HG03520 (cell line): ENCODE data around the gene NNAT.
"Not testable (repeated sequence)": the region's sequence is repeated elsewhere in the genome, so short reads cannot be mapped to it uniquely, and the experiment has no call there.

Source experiments
- ATAC-seq: cut with Tn5 transposase; IDR thresholded peaks from one replicate; pipeline ENCODE4 v1.9.1; 2021; ENCODE audit warnings: mild to moderate bottlenecking, moderate library complexity; ENCODE audit not compliant: unreplicated experiment

Gene NNAT

DNA sequence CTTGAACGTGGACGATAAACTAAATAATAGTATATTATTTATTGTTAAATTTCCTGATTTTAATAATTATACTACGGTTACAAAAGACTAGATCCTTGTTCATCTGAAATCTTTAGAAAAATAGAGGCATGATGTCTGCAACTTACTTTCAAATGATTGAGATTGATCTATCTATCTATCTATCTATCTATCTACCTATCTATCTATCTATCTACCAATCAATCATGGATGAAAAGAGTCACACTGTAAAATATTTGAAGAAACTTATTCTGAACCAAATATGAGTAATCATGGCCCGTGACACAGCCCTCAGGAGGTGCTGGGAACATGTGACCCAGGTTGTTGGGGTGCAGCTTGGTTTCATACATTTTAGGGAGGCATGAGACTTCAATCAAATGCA lies 18.4 kb downstream of the NNAT start:
- ATAC-seq, result no peak

DNA sequence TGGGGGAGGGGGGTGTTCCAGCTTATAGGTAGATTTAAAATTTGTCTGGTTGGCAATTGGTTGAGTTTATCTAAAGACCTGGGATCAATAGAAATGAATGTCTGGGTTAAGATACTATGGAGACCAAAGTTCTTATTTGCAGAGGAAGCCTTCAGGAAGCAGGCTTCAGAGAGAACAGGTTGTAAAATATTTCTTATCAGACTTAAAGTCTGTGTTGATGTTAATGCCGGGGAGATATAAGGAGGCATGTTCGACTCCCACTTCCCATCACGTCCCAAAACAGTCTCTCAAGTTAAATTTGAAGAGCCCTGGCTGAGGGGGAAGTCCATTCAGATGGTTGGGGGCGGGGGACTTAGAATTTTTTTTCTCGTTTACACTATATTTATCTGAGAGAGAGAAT lies 19.0 kb downstream of the NNAT start:
- no peak for ATAC-seq

DNA sequence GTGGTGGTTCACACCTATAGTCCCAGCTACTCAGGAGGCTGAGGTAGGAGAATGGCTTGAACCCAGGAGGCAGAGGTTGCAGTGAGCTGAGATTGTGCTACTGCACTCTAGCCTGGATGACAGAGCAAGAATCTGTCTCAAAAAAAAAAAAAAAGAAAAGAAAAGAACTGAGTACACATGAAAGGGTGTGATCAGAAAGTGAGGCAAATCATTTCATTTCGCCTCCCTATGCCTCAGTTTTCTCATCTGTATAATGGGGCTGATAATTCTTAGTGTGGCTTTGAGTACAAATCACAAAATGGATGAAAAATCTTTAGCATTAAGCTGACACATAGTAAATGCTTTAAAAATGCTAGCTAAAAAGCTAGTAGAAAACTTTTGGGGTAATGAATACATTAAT lies 19.8 kb downstream of the NNAT start:
- ATAC-seq, result not testable (repeated sequence)

DNA sequence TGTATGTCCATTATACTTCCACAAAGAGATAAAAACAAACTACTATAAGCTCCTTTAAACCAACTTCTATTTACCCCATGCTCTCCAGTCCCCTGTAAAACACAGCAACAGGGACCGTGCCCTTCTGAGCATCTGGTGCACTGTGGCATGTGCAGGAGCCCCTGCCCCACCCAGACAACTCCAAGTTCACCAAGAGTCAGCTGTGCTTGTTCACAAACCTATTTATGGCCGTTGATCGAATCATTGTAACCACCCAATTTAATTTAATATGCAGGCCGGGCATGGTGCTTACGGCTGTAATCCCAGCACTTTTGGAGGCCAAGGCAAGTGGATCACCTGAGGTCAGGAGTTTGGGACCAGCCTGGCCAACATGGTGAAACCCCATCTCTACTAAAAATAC lies 20.3 kb downstream of the NNAT start:
- no peak for ATAC-seq

DNA sequence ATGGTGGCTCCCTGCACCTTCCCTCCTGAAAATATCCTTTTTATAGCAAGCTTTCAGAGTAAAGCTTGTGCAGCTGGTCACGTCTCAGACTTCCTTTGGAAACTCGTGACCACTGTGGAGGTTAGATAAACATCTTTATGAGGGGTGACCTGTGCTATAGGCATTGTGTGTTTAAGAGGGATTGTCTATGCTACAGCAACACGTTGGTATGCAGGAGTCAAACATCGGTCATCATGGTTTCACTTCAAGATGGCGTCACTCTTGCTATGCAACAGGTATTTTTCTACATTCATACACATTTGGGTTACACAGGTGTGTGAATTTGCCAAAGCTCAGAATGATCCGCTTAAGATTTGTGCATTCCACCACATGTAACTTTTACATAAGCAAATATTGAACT lies 21.2 kb downstream of the NNAT start:
- no peak for ATAC-seq

DNA sequence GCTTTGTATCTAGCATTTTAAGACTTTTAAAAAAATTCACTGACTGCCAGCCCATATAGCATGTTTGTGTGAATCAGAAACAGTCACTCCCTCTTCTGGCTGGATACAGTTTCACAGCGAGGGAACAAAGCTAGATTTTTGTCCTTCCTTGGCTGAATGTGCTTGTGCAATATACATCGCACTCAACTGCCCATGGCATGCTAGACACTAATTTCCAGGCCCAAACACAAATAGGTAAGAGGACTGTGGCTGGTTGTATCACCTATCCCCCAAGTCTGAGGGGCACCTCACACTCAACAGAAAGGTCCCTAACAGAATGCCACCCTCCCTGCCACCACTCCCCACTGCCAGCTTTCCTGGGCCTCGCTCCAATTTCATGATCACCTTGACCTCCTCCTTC lies 22.8 kb downstream of the NNAT start:
- no peak for ATAC-seq

DNA sequence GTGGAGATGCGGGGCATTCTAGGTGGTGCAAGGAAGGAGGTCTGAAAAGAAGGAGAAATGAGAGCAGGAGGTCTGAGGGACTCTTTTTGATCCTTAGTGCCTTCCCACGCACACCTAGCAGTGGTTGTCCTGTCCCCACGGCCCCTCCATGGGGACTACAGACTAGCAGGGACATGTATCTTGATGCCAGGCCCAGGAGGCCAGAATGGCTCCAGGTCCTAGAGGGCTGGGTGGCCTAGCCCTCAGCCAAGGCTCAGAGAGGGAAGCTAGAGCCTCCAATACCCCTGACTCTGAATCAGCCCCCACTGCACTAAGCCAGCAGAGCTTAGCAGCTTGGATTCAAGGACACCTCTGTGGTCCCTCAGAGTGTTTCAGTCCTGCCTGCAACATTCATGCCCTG lies 23.3 kb downstream of the NNAT start:
- ATAC-seq, result no peak

DNA sequence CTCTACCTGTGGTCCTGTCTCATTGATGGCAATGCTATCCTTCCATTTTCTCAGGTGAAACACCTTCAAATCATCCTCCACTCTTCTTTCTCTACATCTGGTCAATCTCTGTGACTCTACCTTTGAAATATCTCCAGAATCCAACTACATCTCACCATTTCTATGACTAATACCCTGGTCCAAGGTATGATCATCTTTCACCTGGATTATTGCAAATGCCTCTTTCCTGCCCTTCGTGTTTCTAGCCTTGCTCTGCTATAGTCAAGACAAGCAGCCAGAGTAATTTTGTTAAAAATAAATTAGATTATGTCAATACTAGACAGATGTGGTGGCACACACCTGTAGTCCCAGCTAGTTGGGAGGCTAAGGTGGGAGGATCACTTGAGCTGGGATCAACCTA lies 24.5 kb downstream of the NNAT start:
- ATAC-seq, result no peak

DNA sequence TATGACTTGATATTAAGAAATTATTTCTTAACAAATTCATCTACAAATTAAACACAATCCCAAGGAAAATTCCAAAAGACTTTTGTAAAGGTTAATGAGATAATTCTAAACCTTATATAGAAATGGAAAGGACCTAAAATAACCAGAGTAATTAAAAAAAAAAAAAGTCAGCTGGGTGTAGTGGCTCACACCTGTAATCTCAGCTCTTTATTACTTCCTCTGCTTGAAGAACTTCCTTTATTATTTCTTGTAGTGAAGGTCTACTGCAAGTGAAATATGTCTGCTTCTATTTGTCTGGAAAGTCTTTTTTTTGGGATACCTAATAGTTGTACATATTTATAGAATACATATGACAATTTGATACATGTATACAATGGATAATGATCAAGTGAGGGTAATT lies 26.9 kb downstream of the NNAT start:
- ATAC-seq, result no peak

DNA sequence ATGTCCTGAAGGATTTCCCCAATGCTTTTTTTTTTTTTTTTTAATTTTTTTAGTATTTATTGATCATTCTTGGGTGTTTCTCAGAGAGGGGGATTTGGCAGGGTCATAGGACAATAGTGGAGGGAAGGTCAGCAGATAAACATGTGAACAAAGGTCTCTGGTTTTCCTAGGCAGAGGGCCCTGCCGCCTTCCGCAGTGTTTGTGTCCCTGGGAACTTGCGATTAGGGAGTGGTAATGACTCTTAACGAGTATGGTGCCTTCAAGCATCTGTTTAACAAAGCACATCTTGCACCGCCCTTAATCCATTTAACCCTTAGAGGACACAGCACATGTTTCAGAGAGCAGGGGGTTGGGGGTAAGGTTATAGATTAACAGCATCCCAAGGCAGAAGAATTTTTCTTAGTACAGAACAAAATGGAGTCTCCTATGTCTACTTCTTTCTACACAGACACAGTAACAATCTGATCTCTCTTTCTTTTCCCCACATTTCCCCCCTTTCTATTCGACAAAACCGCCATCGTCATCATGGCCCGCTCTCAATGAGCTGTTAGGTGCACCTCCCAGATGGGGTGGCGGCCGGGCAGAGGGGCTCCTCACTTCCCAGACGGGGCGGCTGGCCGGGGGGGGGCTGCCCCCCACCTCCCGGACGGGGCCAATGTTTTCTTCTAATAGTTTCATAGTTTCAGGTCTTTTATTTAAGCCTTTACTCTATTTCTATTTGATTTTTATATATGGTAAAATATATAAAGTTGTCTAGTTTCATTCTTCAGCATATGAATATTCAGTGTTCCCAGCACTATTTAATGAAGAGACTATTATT lies 29.3 kb downstream of the NNAT start:
- ATAC-seq, result not testable (repeated sequence)

DNA sequence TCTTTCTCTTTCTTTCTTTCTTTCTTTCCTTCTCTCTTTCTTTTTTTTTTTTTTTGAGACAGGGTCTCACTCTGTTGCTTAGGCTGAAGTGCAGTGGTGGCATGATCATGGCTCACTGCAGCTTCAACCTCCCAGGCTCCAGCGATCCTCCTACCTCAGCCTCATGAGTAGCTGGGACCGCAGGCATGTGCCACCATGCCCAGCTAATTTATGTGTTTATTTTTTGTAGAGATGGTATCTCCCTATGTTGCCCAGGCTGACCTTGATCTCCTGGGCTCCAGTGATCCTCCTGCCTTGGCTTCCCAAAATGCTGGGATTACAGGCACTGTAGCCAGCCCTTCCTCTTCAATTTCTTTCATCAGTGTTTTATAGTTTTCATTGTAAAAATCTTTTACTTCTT lies 30.6 kb downstream of the NNAT start:
- not testable (repeated sequence) for ATAC-seq

DNA sequence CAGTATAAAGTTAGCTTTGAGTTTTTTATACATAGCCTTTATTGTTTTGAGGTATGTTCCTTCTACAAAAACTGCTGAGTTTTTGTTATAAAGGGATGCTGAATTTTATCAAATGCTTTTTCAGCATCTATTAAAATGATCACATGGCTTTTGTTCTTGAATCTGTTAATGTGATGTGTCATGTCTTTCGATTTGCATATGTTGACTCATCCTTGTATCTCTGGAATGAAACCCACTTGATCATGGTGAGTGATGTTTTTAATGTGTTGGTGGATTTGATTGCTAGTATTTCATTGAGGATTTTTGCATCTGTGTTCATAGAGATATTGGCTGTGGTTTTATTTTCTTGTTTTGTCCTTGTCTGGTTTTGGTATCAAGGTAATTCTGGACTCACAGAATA lies 31.4 kb downstream of the NNAT start:
- ATAC-seq, result no peak

DNA sequence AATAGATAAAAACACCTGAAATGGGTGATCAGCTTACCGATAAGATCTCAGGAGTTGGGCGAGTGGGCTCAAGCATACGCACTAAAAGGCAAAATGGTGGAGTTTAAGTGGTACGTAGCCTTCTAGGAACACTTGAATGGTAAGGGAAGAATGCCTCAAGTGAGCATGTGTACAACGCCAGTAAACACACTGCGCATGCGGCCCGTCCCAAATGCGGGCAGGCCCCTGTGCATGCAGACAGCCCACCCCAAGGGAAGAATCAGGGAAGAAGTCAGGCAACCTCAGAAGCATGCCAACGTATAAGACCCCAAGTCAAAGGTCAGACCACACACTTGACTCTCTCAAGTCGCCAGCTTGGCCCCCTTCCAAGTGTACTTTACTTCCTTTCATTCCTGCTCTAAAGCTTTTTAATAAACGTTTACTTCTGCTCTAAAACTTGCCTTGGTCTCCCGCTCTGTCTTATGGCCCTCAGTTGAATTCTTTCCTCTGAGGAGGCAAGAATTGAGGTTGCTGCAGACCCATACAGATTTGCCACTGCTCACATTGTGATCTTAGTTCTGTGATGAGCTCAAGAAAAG lies 33.8 kb downstream of the NNAT start:
- not testable (repeated sequence) for ATAC-seq

DNA sequence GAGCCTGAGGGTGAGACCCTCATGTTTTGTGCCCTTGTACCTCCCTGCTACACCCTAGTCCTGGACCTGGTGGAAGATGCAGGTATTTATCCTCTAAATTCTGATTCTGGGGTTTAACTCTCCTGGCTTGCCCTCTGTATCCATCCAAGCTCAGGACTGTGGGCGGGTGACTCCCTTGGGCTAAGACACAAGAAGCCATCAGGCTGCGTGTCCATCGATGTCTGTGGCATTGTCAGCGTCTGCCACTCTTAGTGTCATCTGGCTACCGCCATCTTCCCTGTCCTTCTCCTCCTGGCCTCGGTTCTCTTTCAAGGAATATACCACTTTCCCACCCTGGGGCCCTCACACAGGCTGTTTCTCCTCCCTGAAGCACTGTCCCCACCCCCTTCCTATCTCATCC lies 35.5 kb downstream of the NNAT start:
- ATAC-seq, result no peak

DNA sequence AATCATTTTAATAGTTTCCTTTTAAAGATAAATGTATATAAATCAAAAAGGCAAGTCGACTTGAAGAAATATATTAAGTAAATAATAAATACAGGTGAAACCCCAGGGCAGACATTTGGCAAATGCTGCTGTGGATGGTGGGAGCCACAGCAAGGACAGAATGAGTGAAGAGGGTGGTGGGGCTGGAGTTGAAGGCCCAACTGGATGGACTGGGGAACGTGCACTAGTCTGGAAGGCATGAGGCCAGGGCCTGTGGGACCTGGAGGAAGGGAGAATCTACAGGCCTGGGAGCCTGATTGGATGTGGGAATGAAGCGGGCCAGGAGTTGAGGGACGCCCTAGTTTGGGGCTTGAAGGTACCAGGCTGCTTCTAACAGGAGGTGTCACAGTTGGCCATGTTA lies 37.3 kb downstream of the NNAT start:
- ATAC-seq, result no peak

DNA sequence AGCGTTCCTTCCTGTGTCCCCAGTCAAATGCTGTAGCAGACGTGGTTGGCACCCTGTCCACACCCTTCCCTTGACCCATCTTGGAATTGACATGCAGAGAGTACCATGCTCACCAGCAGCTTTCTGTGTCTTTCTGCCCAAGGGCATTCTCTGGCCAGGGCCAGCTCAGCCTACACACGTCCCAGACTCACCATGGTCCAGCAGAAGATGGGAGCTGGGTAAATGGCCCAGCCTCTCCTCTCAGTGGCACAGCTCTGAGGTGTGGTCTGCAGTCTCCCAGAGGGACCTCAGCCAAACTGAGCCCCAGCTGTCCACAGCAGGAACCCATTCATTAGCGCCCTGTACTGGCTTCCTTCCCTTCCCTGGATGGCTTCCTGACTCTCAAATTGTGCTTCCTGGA lies 37.7 kb downstream of the NNAT start:
- no peak for ATAC-seq

DNA sequence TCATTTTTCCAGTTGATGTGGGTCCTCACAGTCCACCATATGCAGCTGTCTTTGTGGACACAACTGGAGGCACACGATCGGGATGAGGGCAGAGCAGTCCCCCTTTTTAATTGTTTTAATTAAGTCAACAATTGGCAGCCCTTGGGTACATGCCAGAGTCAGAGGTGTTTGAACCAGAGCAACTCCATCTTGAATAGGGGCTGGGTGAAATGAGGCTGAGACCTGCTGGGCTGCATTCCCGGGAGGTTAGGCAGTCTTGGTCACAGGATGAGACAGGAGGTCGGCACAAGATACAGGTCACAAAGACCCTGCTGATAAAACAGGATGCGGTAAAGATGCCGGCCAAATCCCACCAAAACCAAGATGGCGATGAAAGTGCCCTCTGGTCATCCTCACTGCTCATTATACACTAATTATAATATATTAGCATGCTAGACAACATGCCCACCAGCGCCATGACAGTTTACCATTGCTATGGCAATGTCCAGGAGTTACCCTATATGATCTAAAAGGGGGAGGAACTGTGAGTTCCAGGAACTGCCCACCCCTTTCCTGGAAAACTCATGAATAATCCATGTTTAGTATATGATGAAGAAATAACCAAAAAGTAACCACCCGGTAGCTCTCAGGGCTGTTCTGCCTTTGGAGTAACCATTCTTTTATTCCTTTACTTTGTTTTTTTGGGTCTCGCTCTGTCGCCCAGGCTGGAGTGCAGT lies 38.4 kb downstream of the NNAT start:
- no peak for ATAC-seq

DNA sequence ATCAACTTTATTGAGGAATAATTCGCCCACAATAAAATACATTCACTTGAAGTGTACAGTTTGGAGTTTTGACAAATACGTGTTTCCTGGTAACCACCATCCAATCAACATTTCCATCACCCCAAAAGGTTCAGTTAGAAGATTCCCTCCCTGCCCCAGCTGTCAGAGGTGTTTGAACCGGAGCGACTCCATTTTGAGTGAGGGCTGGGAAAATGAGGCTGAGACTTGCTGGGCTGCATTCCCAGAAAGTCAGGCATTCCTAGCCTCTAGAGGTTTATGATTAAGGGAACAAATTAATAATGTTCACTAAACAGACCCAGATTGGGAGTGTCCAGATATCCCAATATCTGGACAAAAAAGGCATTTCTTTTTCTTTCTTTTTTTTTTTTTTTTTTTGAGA lies 39.6 kb downstream of the NNAT start:
- ATAC-seq, result no peak

DNA sequence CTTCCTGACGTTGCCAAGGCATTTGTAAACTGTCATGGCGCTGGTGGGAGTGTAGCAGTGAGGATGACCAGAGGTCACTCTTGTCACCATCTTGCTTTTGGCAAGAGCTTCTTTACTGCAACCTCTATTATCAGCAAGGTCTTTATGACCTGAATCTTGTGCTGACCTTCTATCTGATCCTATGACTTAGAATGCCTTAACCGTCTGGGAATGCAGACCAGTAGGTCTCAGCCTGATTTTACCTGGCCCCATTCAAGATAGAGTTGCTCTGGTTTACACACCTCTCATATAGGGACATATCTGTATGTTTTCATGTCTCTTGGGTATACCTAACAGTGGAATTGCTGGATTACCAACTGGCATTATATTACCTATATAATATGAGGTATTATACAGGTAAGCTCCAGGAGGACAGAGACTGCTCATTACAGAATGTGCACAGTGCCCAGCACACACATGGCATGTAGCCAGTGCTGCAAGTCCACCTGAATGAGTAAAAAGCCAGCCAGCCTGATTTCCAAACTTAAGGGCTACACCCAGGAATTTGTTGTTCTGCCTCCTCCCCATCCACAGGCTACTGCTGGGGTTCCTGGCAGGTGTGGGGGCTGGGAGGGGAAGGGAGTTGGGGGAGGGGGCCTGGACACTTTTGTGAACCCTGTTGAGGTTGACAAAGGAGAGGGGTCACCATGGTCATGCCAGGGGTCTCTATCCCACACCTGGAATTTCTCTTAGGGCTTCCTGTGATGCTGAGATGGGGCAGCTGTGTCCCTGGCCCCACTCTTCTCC lies 41.8 kb downstream of the NNAT start:
- no peak for ATAC-seq

DNA sequence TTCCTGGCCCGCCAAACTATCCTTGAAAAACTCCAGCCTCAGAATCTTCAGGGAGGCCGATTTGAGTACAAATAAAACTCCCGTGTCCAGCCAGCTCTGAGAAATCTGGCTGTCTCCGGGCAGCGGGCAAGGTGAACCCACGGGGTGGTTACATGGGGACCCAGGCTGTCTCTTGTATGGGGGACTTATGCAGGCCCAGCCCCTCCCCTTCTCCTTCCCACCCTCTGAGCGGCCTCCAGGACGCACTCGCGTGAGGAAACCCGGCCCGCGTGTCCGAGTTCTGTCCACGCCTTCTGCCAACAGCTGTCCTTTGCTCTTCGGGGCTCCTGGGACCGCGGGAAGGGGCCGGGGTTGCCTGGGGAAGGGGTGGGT lies 43.0 kb downstream of the NNAT start:
- ATAC-seq, result no peak

DNA sequence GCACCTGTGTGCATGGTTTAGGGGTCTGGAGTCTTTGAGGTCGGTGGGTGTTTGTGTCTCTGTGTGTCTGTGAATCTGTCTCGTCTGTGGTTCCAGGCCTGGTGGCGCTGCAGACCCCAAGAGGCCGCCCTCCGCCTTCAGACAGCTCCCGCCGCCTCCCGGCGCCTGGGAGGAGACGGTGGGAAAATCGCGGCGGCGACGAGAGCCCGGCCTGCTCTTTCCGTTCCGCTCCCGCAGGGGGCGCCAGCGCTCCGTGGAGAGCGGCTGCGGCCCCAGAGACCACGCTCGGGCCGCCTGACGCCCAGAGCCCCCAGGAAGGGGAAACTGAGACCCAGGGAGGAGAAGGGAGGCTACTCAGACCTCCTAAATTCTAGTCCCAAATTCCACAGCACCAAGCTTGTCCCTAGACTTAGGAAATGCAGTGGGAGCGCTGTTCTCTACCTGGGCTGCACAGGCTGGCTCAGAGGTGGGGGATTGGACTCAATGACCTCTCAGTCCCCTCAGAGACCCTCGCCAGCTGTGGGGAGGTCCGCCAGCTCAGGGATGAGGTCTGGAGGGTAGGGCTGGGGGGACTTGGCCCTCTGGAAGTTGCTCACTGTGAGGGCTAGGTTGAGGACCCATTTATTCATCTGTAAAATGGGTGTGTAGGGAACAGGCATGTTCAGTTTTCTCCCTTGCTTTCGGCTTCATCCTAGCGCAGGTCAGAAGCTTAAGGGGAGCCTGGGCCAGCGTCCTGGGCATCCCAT lies 43.5 kb downstream of the NNAT start:
- no peak for ATAC-seq
